Raji (cell line): ENCODE results near the gene BCAS1.

Source experiments
- POLR2A ChIP-seq: IDR thresholded peaks from 2 replicates; pipeline ENCODE4 v1.6.1; 2011; ENCODE audit warnings: low read depth, low read length, control low read depth; ENCODE audit not compliant: insufficient read depth

BCAS1 gene

DNA sequence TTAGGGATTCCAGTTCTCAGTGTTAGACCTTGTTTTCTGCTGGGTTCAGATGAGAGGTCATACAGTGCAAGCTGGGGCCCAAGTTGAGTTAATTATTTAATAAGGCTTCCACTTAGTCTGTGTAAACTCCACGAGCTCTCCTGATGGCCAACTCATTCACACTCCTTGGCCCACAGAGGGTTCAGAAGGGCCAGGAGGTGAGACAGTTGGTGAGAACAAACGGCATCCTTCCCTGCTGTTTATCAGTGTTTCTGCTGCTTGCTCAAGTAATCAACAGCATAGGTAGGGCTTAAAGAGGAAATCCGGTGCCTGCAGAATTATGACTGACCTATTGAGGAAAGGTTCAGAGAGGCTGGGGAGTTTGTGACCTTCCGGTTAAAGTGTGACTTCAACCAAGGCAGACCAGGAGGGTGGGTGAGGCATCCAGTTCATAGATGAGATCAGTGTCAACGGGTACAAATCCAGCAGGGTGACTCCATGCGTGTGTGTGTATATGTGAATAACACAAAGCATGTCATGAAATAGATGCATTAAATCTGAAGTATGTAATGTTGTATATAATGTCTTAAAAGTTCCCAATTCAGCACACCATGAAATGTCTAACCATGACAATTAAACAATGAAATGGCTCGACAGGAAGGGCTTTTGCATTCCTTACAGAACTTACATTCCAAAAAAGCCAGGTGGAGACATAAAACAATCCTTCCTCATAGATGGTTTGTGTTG lies 37.4 kb upstream of the BCAS1 start:
- TF ChIP-seq POLR2A, result no peak

DNA sequence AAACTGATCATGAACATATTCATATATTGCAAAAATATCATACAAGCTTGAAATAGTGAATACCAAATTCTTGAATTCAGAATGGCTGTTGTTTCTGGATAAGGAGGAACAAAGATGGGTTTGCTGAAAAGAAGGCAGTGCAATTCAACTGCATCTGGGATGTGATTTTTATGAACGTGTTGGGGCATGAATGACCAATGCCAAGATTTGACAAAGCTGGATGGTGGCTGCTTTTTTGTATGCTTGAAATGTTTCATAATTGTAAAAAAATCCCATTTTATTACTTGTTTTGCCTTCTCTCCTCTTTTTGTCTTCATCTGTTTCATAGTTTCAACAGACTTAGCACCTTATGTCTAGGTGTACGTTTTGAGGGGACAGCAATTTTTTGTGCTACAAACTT lies 36.8 kb upstream of the BCAS1 start:
- no peak for TF ChIP-seq POLR2A

DNA sequence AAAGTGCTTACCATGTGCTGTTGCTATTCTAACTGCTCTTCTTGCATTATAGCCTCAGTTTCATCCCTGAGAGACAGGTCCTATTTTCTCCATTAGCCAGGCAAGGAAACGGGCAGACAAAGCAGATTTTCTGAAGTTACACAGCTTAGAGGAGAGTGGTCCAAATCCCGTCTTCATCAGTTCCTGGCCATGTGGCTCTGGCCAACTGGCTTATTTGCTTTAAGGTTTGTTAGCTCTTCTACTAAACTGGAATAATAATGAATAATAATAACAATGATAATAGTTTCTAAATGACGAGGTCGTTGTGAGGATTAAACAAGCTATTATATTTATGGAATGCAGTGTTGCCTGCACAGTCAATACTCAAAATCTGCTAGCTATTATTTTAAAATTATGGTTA lies 35.8 kb upstream of the BCAS1 start:
- no peak for TF ChIP-seq POLR2A

GRCh38 chr20:54105653-54106052 lies 35.3 kb upstream of the BCAS1 start:
- TF ChIP-seq POLR2A, result no peak

- no peak for TF ChIP-seq POLR2A
These were observed 34.4 kb upstream of the BCAS1 start for GRCh38 chr20:54104781-54105180.

- TF ChIP-seq POLR2A, result no peak
These were observed 33.6 kb upstream of the BCAS1 start for GRCh38 chr20:54103762-54104600.

DNA sequence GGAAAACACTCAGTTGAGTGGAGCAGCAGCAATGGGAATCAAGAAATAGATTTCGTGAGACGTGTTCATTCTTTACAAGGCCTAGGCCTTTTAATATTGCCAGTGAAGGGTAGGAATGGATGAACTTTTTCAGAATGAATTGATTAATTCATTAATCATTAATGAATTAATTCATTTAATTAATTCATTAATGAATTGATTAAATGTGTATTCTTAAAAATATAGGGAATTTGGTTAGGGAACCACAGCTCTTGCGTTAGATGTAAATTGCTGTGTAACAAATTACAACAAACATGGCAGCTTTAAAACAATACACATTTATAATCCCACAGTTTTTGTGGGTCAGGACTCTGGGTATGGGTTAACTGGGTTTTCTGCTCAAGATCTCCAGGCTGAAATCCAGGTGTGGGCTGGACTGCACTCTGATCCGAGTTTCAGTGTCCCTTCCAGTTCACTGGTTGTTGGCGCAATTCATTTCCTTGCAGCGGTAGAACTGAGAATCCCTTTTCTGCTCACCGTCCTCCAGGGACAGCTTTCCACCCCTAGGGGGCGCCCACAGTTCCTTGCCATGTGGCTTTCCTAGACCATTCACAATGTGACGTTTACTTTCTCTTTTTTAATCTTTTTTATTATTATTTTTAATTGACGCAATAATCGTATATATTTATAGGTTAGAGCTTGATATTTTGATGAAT lies 32.8 kb upstream of the BCAS1 start:
- TF ChIP-seq POLR2A, result no peak

GRCh38 chr20:54102543-54102942 lies 32.1 kb upstream of the BCAS1 start:
- no peak for TF ChIP-seq POLR2A

- no peak for TF ChIP-seq POLR2A
These were observed 30.2 kb upstream of the BCAS1 start for GRCh38 chr20:54100563-54100962.

DNA sequence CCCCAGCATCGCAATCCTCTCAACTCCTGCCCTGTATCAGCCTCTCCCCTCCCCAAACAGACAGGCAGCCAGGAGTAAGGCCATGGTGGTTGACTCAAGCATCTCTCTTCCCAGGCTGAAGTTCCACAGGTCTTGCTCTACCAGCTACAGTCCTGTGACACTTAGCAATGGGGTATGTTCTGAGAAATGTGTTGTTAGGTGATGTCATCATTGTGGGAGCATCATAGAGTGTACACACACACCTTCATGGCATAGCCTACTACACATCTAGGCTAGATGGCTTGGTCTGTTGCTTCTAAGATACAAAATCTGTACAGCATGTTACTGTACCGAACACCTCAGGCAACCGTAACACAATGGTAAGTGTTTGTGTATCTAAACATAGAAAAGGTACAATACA lies 29.5 kb upstream of the BCAS1 start:
- TF ChIP-seq POLR2A, result no peak

DNA sequence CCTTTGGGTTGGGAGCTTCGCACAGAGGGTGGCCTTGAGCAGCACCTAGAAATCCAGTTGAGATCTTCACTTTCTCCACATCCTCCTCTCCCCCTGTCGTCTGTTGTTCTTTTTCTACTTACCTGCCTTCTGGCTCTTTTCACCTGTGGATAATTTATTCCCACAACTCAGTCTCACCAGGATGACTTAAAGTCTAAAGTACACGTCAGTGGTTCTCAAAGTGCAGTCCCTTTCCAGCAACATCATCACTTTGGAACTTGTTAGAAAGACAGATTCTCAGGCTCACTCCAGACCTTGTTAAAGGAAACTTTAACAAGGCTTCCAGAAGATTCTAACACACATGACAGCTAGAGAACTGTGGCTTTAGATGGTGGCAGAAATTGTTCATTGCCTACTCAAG lies 27.7 kb upstream of the BCAS1 start:
- no peak for TF ChIP-seq POLR2A

GRCh38 chr20:54097236-54097529 lies 26.8 kb upstream of the BCAS1 start:
- no peak for TF ChIP-seq POLR2A

GRCh38 chr20:54095824-54096223 lies 25.4 kb upstream of the BCAS1 start:
- no peak for TF ChIP-seq POLR2A

- TF ChIP-seq POLR2A, result no peak
These were observed 23.8 kb upstream of the BCAS1 start for GRCh38 chr20:54094268-54094580.

DNA sequence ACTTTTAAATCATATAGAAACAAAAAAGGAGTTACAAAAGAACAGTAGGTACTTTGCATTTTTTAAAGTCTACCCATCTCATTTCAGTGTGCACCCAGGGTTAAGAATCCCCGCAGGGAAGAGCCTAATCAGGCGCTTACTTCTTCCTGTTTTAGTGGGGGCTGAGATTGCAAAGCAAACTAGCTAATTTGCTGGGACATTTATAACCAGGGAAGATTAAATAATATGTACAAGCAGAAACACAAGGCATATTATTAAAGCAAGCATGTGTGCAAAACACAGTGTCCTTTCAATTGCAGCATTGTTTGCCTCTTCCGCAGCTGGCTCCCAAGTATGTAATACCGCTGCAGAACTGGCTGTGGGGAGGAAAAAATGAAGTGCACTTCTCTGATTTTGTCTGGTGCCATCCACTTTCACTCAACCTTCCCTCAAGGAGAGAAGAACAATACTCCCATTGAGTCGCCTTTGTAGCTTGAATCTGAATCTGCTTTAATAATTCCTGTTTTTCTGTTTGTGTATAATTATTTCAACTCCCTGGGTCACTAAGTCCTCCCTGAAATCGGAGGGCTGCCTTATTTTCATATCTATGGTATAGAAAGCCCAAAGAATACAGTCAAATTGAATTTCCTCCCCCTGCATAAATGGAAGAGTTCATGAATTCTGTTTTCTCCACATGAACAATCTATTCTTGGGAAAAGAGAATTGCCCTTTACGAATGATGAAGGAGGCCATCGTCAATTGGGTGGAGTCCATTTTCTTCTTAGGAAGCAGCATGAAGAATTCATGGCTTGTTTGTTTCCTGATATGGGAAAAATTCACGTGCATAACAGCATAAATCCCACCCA lies 23.3 kb upstream of the BCAS1 start:
- no peak for TF ChIP-seq POLR2A

DNA sequence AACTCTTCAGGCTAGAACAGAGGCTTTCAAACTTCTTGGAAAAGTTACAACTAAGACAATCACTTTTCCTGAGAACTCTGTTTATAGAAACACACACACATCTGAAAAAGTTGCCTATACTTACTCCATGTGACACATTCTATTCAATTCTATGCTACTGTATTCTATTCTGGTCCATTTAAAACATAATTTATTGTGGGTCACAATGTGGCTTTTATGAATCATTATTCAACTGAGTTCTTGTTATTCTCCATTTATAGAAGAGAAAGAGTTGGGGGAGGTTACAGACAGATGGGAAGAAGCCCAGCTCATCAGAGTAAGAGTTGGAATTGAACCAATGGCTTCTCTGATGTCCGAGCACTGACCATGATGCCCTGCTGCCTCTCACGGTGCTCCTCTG lies 21.6 kb upstream of the BCAS1 start:
- TF ChIP-seq POLR2A, result no peak

GRCh38 chr20:54091120-54091480 lies 20.7 kb upstream of the BCAS1 start:
- TF ChIP-seq POLR2A, result no peak
